HEK293T (cell line): ENCODE measurements around the gene XCL2.

Source experiments
- CTCF ChIA-PET: fragments of 350-600 bp; formaldehyde crosslinking; extraction: SDS; loops from one replicate; lab custom pipeline; 2021; ENCODE audit warnings: antibody characterized with exemption, inconsistent platforms; lab: Yijun Ruan, JAX
- POLR2A ChIA-PET: fragments of 350-600 bp; formaldehyde crosslinking; extraction: SDS; loops from one replicate; lab custom pipeline; 2020; ENCODE audit warnings: antibody characterized with exemption, inconsistent platforms; lab: Yijun Ruan, JAX
- DNase-seq: peaks from one replicate; pipeline ENCODE4 v3.0.0; 2012; ENCODE audit warnings: mixed read lengths; ENCODE audit errors: extremely low spot score
- ARNT ChIP-seq: fragments of 450-650 bp; IDR thresholded peaks from 2 replicates; pipeline ENCODE4 v1.6.1; 2017; ENCODE audit warnings: mild to moderate bottlenecking
- BHLHE40 ChIP-seq: fragments of 450-650 bp; IDR thresholded peaks from 2 replicates; pipeline ENCODE4 v1.6.1; 2016; ENCODE audit warnings: mild to moderate bottlenecking, moderate library complexity, borderline replicate concordance
- CTBP1 ChIP-seq: fragments of 450-650 bp; IDR thresholded peaks from 2 replicates; pipeline ENCODE4 v1.6.1; 2016; ENCODE audit warnings: borderline replicate concordance
- ELF4 ChIP-seq: fragments of 450-650 bp; IDR thresholded peaks from 2 replicates; pipeline ENCODE4 v1.6.1; 2017; ENCODE audit warnings: antibody characterized with exemption
- FOXA1 ChIP-seq: fragments of 450-650 bp; IDR thresholded peaks from 2 replicates; pipeline ENCODE4 v1.6.1; 2016; ENCODE audit warnings: mild to moderate bottlenecking
- FOXK2 ChIP-seq: fragments of 450-650 bp; IDR thresholded peaks from 2 replicates; pipeline ENCODE4 v1.6.1; 2016; ENCODE audit warnings: mild to moderate bottlenecking
- FOXM1 ChIP-seq: fragments of 450-650 bp; IDR thresholded peaks from 2 replicates; pipeline ENCODE4 v1.6.1; 2017; ENCODE audit warnings: mild to moderate bottlenecking, borderline replicate concordance
- HDGF ChIP-seq: fragments of 450-650 bp; IDR thresholded peaks from 2 replicates; pipeline ENCODE4 v1.6.1; 2017; ENCODE audit warnings: antibody characterized with exemption, borderline replicate concordance
- L3MBTL2 ChIP-seq: fragments of 450-650 bp; conservative IDR thresholded peaks from 2 replicates; pipeline ENCODE4 v1.6.1; 2016; ENCODE audit warnings: mild to moderate bottlenecking
- NFRKB ChIP-seq: fragments of 450-650 bp; IDR thresholded peaks from 2 replicates; pipeline ENCODE4 v1.6.1; 2016; ENCODE audit warnings: mild to moderate bottlenecking, moderate library complexity
- SP1 ChIP-seq: fragments of 450-650 bp; IDR thresholded peaks from 2 replicates; pipeline ENCODE4 v1.6.1; 2017
- SUZ12 ChIP-seq: fragments of 450-650 bp; IDR thresholded peaks from 2 replicates; pipeline ENCODE4 v1.6.1; 2016; ENCODE audit warnings: mild to moderate bottlenecking
- TARDBP ChIP-seq: fragments of 450-650 bp; IDR thresholded peaks from 2 replicates; pipeline ENCODE4 v1.6.1; 2016
- ZNF384 ChIP-seq: fragments of 450-650 bp; IDR thresholded peaks from 2 replicates; pipeline ENCODE4 v1.6.1; 2016
- TF ChIP-seq, protein P1 (sequence below): fragments of 450-650 bp; IDR thresholded peaks from 2 replicates; pipeline ENCODE4 v1.6.1; 2016

The XCL2 gene

GRCh38 chr1:168513656-168514404, 30.0 kb downstream of the XCL2 start:
- ChIA-PET CTCF (interaction anchor here (1.3 kb wide), 1 partner anchor 12 kb away, joined by 3 read pairs; no protein-coding TSS in a partner anchor), POLR2A (no interaction called here)
- TF ChIP-seq ARNT (no peak), L3MBTL2 (no peak), FOXK2 (no peak), ELF4 (no peak), HDGF (no peak), FOXM1 (no peak)
- no peak for DNase-seq

- TF ChIP-seq SP1 = no peak
- TF ChIP-seq FOXA1 = no peak
- no peak for TF ChIP-seq NFRKB
- no peak for TF ChIP-seq ZNF384
- no peak for TF ChIP-seq L3MBTL2
- TF ChIP-seq FOXK2 = no peak
- TF ChIP-seq ELF4 = no peak
- TF ChIP-seq CTBP1 = no peak
- no peak for TF ChIP-seq BHLHE40
- TF ChIP-seq SUZ12 = no peak
- no peak for TF ChIP-seq ARNT
- DNase-seq = no peak
- CTCF ChIA-PET = no interaction called here
- POLR2A ChIA-PET = no interaction called here
Measured at GRCh38 chr1:168512864-168513595, 30.8 kb downstream of the XCL2 start.

- TF ChIP-seq L3MBTL2 = no peak
- no peak for TF ChIP-seq SP1
- TF ChIP-seq ARNT = no peak
- no peak for TF ChIP-seq ELF4
- TF ChIP-seq HDGF = no peak
- TF ChIP-seq FOXA1 = no peak
- TF ChIP-seq CTBP1 = no peak
- TF ChIP-seq, protein P1, sequence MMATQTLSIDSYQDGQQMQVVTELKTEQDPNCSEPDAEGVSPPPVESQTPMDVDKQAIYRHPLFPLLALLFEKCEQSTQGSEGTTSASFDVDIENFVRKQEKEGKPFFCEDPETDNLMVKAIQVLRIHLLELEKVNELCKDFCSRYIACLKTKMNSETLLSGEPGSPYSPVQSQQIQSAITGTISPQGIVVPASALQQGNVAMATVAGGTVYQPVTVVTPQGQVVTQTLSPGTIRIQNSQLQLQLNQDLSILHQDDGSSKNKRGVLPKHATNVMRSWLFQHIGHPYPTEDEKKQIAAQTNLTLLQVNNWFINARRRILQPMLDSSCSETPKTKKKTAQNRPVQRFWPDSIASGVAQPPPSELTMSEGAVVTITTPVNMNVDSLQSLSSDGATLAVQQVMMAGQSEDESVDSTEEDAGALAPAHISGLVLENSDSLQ = no peak
- no peak for TF ChIP-seq TARDBP
- TF ChIP-seq ZNF384 = no peak
- no peak for TF ChIP-seq FOXM1
- TF ChIP-seq SUZ12 = no peak
- TF ChIP-seq BHLHE40 = no peak
- DNase-seq = no peak
- CTCF ChIA-PET = no interaction called here
- POLR2A ChIA-PET = no interaction called here
Measured at GRCh38 chr1:168509875-168510791, 33.7 kb downstream of the XCL2 start.

DNA sequence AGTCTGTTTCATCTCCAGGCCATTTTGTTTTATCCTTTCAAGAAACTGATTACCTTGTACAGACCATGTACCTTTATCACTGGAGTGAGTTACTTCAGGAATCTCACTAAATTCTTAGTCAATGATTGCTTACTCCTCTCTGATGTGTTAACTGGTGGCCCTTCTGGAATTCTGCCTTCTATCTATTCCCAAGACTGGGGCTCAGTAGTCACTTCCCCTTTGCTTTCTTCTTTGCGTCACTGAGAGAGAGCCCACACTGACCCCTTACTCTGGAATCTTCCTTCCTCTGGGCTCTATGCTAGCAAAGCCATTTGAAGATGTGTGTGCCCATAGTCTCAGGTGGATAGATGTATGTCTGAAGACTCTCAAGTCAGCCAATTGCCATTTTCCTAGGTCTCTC, 34.6 kb downstream of the XCL2 start:
- TF ChIP-seq HDGF (no peak), CTBP1 (no peak), SP1 (no peak), TARDBP (no peak), ZNF384 (no peak), ARNT (no peak), FOXA1 (no peak)
- TF ChIP-seq, protein P1 = no peak
- ChIA-PET POLR2A (no interaction called here), CTCF (no interaction called here)
- DNase-seq = no peak

DNA sequence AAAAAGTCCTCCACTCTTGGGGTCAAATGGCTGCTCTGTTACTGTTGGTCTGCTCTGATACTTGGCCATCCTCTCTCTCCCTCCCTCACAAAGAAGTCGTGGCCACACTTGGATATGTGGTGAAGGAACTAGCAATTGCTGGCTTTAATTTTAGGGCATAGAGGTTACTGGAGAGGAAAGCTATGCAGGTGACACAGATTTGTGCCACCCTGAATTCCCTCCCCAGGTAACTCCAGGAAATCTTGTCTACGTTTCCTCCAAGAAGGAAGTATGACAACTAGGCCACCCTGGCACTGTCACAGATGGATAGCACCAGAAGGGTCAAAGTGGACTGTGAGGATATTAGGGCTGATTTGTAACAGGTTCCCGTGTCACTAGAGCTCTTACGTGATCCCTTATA, 36.0 kb downstream of the XCL2 start:
- CTCF ChIA-PET = no interaction called here
- DNase-seq = no peak
- POLR2A ChIA-PET = no interaction called here

GRCh38 chr1:168507231-168507630, 36.6 kb downstream of the XCL2 start:
- ChIA-PET POLR2A (no interaction called here), CTCF (no interaction called here)
- DNase-seq = no peak
- TF ChIP-seq CTBP1 = no peak
- TF ChIP-seq SP1 = no peak
- TF ChIP-seq SUZ12 = no peak
- TF ChIP-seq HDGF = no peak
- no peak for TF ChIP-seq NFRKB
- TF ChIP-seq BHLHE40 = no peak
- TF ChIP-seq FOXK2 = no peak

More for the DNA sequence above, 36.0 kb downstream of the XCL2 start:
- TF ChIP-seq HDGF (no peak), TARDBP (no peak), ELF4 (no peak), SUZ12 (no peak), FOXA1 (no peak), CTBP1 (no peak)
- TF ChIP-seq, protein P1 = no peak
